Epithelial cell of esophagus (primary cell): ENCODE measurements around the gene ATCAY.

Source experiments
- DNase-seq: peaks from one replicate; pipeline ENCODE4 v3.0.0; 2010; ENCODE audit warnings: low read depth
- H3K4me3 ChIP-seq: 2 replicates; pipeline ENCODE4 v1.5.1; 2011; ENCODE audit warnings: mild to moderate bottlenecking, low read length, control low read depth
- TF ChIP-seq, protein P1 (sequence below): IDR thresholded peaks from 2 replicates; pipeline ENCODE4 v1.5.1; 2011; ENCODE audit warnings: low read depth, mild to moderate bottlenecking, low read length, control low read depth, inconsistent platforms; ENCODE audit not compliant: insufficient read depth; ENCODE audit errors: missing control alignments

The ATCAY gene

DNA sequence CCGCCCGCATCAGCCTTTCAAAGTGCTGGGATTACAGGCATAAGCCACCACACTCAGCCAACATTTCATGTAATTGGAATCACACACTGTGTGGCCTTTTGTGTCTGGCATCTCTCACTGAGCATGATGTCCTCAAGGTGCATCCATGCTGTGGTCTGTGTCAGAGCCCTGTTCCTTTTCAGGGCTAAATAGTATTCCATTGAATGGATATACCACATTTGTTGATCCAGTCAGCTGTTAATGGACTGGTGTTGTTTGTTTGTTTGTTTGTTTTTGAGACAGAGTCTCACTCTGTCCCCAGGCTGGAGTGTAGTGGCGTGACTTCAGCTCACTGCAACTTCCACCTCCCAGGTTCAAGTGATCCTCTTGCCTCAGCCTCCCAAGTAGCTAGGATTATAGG is 17.9 kb downstream of the ATCAY start:
- TF ChIP-seq, protein P1, sequence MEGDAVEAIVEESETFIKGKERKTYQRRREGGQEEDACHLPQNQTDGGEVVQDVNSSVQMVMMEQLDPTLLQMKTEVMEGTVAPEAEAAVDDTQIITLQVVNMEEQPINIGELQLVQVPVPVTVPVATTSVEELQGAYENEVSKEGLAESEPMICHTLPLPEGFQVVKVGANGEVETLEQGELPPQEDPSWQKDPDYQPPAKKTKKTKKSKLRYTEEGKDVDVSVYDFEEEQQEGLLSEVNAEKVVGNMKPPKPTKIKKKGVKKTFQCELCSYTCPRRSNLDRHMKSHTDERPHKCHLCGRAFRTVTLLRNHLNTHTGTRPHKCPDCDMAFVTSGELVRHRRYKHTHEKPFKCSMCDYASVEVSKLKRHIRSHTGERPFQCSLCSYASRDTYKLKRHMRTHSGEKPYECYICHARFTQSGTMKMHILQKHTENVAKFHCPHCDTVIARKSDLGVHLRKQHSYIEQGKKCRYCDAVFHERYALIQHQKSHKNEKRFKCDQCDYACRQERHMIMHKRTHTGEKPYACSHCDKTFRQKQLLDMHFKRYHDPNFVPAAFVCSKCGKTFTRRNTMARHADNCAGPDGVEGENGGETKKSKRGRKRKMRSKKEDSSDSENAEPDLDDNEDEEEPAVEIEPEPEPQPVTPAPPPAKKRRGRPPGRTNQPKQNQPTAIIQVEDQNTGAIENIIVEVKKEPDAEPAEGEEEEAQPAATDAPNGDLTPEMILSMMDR: no peak

DNA sequence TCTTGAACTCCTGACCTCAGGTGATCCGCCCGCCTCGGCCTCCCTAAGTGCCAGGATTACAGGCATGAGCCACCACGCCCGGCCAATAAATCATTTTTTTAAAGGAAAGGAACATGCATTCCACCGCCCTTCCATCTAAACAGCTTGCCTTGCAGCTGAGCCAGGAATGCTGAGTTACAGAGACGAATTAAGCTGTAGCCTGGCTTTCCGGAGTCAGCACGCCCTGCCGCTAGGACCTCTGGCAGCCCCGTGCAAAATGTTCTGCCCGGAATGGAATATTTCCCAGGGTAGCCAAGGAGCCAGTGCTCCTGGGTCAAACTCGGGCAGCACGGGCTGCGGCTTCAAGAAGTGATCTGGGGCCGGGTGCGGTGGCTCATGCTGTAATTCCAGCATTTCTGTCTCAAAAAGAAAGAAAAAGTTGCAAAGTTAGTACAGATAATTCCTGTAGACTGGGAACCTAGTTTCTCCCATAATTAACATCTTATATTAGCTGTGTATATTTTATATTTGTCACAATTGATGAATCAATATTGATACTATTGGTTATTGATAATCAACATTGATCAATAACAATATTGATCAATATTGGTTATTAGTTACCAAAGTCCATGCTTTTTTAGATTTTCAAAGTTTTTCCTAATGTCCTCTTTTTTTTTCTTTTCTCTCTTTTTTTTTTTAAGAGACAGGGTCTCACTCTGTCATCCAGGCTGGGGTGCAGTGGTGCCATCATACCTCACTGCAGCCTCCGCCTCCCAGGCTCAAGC is 19.2 kb downstream of the ATCAY start:
- no peak overlapping the region for H3K4me3 ChIP-seq
- no peak for DNase-seq
- TF ChIP-seq, protein P1: no peak

More for the DNA sequence above, 17.9 kb downstream of the ATCAY start:
- H3K4me3 ChIP-seq: no peak overlapping the region
- DNase-seq: no peak

GRCh38 chr19:3902317-3902973 is 22.0 kb downstream of the ATCAY start:
- DNase-seq: no peak
- no peak overlapping the region for H3K4me3 ChIP-seq
- TF ChIP-seq, protein P1: no peak

DNA sequence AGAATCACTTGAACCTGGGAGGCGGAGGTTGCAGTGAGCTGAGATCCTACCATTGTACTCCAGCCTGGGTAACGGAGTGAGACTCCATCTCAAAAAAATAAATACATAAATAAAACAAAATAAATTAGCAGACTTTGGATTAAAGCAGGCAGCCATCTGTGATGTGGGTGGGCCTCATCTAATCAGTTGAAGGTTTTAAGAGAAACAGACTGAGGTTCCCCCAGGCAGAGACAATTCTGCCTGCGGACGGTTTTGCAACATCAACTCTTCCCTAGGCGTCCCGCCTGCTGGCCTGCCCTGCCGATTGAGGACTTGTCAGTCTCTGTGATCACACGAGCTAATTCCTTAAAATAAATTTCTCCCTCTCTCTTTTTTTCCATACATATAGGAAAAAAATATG is 23.7 kb downstream of the ATCAY start:
- no peak for DNase-seq
- TF ChIP-seq, protein P1: no peak
- H3K4me3 ChIP-seq: no peak overlapping the region

DNA sequence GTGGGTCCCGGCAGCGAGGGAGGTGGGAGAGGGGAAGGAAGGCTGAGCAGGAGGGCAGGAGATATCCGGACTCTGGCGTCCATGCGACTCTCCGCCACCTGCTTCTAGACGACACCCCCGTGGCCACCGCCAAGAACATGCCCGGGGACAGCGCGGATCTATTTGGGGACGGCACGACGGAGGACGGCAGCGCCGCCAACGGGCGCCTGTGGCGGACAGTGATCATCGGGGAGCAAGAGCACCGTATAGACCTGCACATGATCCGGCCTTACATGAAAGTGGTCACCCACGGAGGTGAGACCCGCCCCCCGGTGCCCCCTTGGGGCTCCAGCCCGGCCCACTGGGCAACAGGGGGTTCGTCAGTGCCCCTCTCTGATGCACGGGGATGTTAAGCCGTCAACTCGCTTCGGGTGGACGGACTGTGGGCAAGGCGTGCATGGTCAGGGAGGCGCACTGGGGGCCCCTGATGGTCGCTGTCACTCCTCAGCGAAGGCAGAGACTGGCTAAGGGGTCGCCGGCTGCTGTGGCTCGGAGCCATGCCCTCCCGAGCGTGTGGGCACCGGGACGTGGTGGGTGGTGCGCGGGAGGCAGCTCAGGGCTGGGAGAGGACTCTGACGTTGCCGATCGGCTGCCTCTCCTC is 27.3 kb downstream of the ATCAY start:
- DNase-seq: no peak
- H3K4me3 ChIP-seq: no peak overlapping the region
- TF ChIP-seq, protein P1: no peak

DNA sequence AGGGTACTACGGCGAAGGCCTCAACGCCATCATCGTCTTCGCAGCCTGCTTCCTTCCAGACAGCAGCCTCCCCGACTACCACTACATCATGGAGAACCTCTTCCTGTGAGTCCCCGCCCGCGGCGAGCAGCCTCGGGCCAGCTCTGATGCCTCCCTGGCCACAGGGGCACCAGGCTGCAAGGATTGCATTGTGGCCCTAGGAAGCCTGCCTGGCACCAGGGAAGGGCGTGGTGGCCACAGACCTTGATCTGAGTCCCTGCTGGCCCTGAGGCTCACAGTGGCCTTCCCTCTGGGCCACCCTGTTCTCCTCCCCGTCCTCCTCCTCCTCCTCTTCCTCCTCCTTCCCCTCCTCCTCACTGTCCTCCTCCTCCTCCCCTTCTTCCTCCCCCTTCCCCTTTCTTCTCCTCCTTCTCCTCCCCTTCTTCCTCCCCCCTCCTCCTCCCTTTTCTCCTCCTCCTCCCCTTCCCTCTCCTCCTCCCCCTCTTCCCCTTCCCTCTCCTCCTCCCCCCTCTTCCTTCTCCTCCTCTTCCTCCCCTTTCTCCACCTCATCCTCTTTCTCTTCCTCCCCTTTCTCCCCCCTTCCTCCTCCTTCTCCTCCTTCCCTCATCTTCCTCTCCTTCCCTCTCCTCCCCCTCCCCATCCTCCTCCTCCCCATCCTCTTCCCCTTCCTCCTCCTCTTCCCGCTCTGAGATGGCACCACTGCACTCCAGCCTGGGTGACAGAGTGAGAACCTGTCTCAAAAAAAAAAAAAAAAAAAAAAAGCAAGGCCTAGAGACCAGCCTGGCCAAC is 28.0 kb downstream of the ATCAY start:
- TF ChIP-seq, protein P1: no peak
- no peak overlapping the region for H3K4me3 ChIP-seq
- DNase-seq: no peak
